ENCODE measurements around the gene LEKR1. TPM values are rescaled to one million over a fixed set of nuclear protein-coding genes. Genes with fewer than 3 reads are reported as not detected.
"Not testable (repeated sequence)": the region's sequence is repeated elsewhere in the genome, so short reads cannot be mapped to it uniquely, and the experiment has no call there.

Gene LEKR1
- total RNA-seq, 1 experiment from 2014 or later: 1.3 TPM

GRCh38 chr3:156908398-156908797 is 82.2 kb downstream of the LEKR1 start:
- POLR2A ChIA-PET: interaction anchor here (1.2 kb wide), 1 partner anchor 353 kb away, joined by 3 read pairs; the partner anchor contains the start of gene SSR3
- CTCF ChIA-PET: interaction anchor here (0.5 kb wide), 1 partner anchor 22 kb away, joined by 4 read pairs; no protein-coding TSS in a partner anchor
- no peaks in the 10 kb centered on the region for H3K9me3 Mint-ChIP-seq (ENCODE audit: unreplicated experiment)
- no peaks in the 10 kb centered on the region for H3K36me3 Mint-ChIP-seq (ENCODE audit: insufficient read depth, unreplicated experiment)
- no peak for DNase-seq (ENCODE audit: unreplicated experiment)
- intact Hi-C loops (cut with micrococcal nuclease): no loop called here
- no peak for TF ChIP-seq CTCF (IDR thresholded peaks at IDR 0.05; ENCODE audit: unreplicated experiment)
- peaks cover 6% of the 10 kb centered on the region for H3K4me1 Mint-ChIP-seq (ENCODE audit: insufficient read depth, unreplicated experiment)
- H3K4me3 Mint-ChIP-seq (ENCODE audit: unreplicated experiment): no peak overlapping the region
- H3K27ac Mint-ChIP-seq (ENCODE audit: low read depth, unreplicated experiment): no peak overlapping the region
- no TSS peak for BruUV-seq (replicated peaks)
- no peaks in the 10 kb centered on the region for H3K27me3 Mint-ChIP-seq (ENCODE audit: insufficient read depth, unreplicated experiment)

- Mint-ChIP-seq H3K4me1 (ENCODE audit: insufficient read depth, unreplicated experiment) (peaks cover 6% of the 10 kb centered on the region), H3K36me3 (ENCODE audit: insufficient read depth, unreplicated experiment) (no peaks in the 10 kb centered on the region), H3K4me3 (ENCODE audit: unreplicated experiment) (no peak overlapping the region), H3K27me3 (ENCODE audit: insufficient read depth, unreplicated experiment) (no peaks in the 10 kb centered on the region), H3K27ac (ENCODE audit: low read depth, unreplicated experiment) (no peak overlapping the region), H3K9me3 (ENCODE audit: unreplicated experiment) (peaks cover 8% of the 10 kb centered on the region)
- ChIA-PET POLR2A (interaction anchor here (0.6 kb wide), 1 partner anchor 21 kb away, joined by 4 read pairs; no protein-coding TSS in a partner anchor), CTCF (interaction anchor here (0.6 kb wide), 1 partner anchor 1573 kb away, joined by 5 read pairs; no protein-coding TSS in a partner anchor)
- peak; percentile 1 for DNase-seq (ENCODE audit: unreplicated experiment)
- intact Hi-C loops (cut with micrococcal nuclease): no loop called here
- TF ChIP-seq CTCF (IDR thresholded peaks at IDR 0.05; ENCODE audit: unreplicated experiment): no peak
- no TSS peak for BruUV-seq (replicated peaks)
Observed at GRCh38 chr3:156910022-156910421, 83.9 kb downstream of the LEKR1 start.

- intact Hi-C loops (cut with micrococcal nuclease); H3K27ac Mint-ChIP-seq (ENCODE audit: low read depth, unreplicated experiment); H3K4me1 Mint-ChIP-seq (ENCODE audit: insufficient read depth, unreplicated experiment); POLR2A ChIA-PET; H3K27me3 Mint-ChIP-seq (ENCODE audit: insufficient read depth, unreplicated experiment); BruUV-seq (replicated peaks); H3K4me3 Mint-ChIP-seq (ENCODE audit: unreplicated experiment); H3K9me3 Mint-ChIP-seq (ENCODE audit: unreplicated experiment); H3K36me3 Mint-ChIP-seq (ENCODE audit: insufficient read depth, unreplicated experiment); DNase-seq (ENCODE audit: unreplicated experiment): not testable (repeated sequence)
- CTCF ChIA-PET: interaction anchor here (0.6 kb wide), 1 partner anchor 1572 kb away, joined by 5 read pairs; no protein-coding TSS in a partner anchor
Observed at GRCh38 chr3:156910831-156911230, 84.7 kb downstream of the LEKR1 start.

- CTCF ChIA-PET: interaction anchor here (0.6 kb wide), 1 partner anchor 378 kb away, joined by 6 read pairs; no protein-coding TSS in a partner anchor
- H3K27ac Mint-ChIP-seq (ENCODE audit: low read depth, unreplicated experiment); DNase-seq (ENCODE audit: unreplicated experiment); intact Hi-C loops (cut with micrococcal nuclease); BruUV-seq (replicated peaks); H3K4me3 Mint-ChIP-seq (ENCODE audit: unreplicated experiment); H3K4me1 Mint-ChIP-seq (ENCODE audit: insufficient read depth, unreplicated experiment); H3K9me3 Mint-ChIP-seq (ENCODE audit: unreplicated experiment); H3K36me3 Mint-ChIP-seq (ENCODE audit: insufficient read depth, unreplicated experiment); H3K27me3 Mint-ChIP-seq (ENCODE audit: insufficient read depth, unreplicated experiment): not testable (repeated sequence)
- POLR2A ChIA-PET: interaction anchor here (1.5 kb wide), 1 partner anchor 168 kb away, joined by 3 read pairs; no protein-coding TSS in a partner anchor
Observed at GRCh38 chr3:156914300-156914699, 88.1 kb downstream of the LEKR1 start.

- CTCF ChIA-PET: no interaction called here
- Mint-ChIP-seq H3K36me3 (ENCODE audit: insufficient read depth, unreplicated experiment) (no peaks in the 10 kb centered on the region), H3K27ac (ENCODE audit: low read depth, unreplicated experiment) (no peak overlapping the region), H3K9me3 (ENCODE audit: unreplicated experiment) (peaks cover 8% of the 10 kb centered on the region), H3K4me3 (ENCODE audit: unreplicated experiment) (no peak overlapping the region), H3K4me1 (ENCODE audit: insufficient read depth, unreplicated experiment) (peaks cover under 1% of the 10 kb centered on the region), H3K27me3 (ENCODE audit: insufficient read depth, unreplicated experiment) (no peaks in the 10 kb centered on the region)
- no TSS peak for BruUV-seq (replicated peaks)
- DNase-seq (ENCODE audit: unreplicated experiment): no peak
- TF ChIP-seq CTCF (IDR thresholded peaks at IDR 0.05; ENCODE audit: unreplicated experiment): no peak
- intact Hi-C loops (cut with micrococcal nuclease): no loop called here
- POLR2A ChIA-PET: no interaction called here
Observed at GRCh38 chr3:156915372-156915771, 89.2 kb downstream of the LEKR1 start.
